Stimulated activated CD4-positive, alpha-beta T cell treated with anti-CD3 and anti-CD28 coated beads, Interleukin-15, amount 100 ng/mL, for 1 hour (primary cell): ENCODE measurements around the gene RNASE8.
"Not testable (repeated sequence)": the region's sequence is repeated elsewhere in the genome, so short reads cannot be mapped to it uniquely, and the experiment has no call there.

Experiments
- DNase-seq, 2 donors: peaks; one replicate each; pipeline ENCODE4 v3.0.0-alpha.2; 2020; ENCODE audit warnings: low read depth in 1 of 2, low spot score in 1 of 2

RNASE8 gene, protein sequence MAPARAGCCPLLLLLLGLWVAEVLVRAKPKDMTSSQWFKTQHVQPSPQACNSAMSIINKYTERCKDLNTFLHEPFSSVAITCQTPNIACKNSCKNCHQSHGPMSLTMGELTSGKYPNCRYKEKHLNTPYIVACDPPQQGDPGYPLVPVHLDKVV

DNA sequence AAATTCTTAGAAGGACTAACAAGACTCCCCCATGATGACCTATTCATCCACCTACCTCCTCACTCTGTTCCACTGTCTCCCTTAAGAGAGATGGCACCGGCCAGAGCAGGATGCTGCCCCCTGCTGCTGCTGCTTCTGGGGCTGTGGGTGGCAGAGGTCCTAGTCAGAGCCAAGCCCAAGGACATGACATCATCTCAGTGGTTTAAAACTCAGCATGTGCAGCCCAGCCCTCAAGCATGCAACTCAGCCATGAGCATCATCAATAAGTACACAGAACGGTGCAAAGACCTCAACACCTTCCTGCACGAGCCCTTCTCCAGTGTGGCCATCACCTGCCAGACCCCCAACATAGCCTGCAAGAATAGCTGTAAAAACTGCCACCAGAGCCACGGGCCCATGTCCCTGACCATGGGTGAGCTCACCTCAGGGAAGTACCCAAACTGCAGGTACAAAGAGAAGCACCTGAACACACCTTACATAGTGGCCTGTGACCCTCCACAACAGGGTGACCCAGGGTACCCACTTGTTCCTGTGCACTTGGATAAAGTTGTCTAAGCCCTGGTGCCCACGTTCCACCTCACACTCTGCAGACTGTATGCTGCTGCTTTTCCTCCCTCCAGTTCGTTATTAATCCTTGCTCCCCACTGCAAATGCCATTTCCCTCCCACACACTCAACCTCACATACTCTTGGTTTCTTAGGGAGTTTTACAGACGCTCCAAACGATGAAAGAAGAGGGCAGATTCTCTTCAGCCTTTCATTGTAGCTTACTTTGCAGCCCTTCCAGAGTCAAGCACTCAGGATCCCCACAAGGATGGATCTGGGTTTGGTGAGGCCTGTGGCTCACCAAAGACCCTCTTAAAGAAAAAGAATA, at the start of gene RNASE8:
Gene RNASE8, plus strand, starts transcription at position 20 of the 873 bp plus-strand sequence. Its CDS starts 71 bp downstream, at position 91.
- no peak for DNase-seq

DNA sequence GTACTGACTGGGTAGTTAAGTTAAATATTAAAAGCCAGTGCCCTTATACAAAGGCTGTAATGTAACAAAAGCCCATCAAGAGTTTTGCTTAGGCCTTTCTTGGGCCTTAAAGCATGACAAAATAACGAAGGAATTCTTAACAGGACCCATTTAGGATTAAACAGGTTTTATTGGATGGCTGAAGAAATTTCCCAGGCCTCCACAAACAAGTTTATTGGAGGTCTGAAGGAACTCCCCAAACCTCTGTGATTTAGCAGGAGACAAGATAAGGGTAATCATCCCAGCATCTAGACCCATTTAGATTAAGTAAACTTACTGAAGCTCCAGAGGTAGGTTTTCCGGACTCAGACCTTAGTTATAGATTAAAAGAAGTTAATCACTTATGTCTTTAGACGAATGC, 47.9 kb upstream of the RNASE8 start:
- DNase-seq, result not testable (repeated sequence)

DNA sequence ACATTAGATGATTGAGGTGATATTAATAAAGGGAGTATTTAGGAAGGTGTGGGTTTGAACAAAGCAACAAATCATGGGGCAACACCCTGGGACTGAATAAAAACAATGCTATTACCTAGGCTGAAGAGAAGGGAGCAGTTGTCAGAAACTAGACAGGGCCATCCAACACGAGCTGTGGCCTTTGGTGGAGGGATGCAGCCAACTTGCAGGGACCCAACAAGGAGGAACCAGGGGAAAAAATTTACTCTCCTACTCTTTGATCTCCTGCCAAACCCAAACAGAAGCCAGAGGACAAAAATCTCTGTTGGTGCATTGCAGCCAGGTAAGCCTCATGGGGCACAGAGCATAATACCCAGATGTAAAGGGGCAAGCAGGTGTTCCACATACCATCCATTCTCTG, 46.5 kb upstream of the RNASE8 start:
- DNase-seq, result no peak

DNA sequence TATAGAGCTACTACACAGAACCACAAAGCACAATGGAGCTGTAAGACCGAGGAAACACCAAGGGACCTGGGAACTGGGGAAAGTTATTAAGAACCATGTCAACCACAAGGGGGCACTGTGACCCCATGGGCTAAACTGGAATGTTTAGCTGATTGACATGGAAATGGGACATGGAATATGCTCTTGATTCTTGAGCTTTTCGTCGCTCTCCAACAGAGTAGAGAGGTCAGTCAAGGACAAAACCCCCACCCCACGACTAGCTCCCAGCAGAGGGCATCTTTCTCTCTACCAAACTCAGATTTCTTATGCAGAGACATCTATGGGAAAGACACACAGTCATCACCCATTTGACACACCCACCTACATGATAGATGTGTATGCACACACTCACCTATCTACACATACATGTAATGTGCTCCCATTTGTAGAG, 42.8 kb upstream of the RNASE8 start:
- peak; percentile 55 to 60 for DNase-seq

GRCh38 chr14:21015312-21015711, 42.3 kb upstream of the RNASE8 start:
- DNase-seq, result no peak

GRCh38 chr14:21016413-21017190, 41.0 kb upstream of the RNASE8 start:
- DNase-seq, result no peak

DNA sequence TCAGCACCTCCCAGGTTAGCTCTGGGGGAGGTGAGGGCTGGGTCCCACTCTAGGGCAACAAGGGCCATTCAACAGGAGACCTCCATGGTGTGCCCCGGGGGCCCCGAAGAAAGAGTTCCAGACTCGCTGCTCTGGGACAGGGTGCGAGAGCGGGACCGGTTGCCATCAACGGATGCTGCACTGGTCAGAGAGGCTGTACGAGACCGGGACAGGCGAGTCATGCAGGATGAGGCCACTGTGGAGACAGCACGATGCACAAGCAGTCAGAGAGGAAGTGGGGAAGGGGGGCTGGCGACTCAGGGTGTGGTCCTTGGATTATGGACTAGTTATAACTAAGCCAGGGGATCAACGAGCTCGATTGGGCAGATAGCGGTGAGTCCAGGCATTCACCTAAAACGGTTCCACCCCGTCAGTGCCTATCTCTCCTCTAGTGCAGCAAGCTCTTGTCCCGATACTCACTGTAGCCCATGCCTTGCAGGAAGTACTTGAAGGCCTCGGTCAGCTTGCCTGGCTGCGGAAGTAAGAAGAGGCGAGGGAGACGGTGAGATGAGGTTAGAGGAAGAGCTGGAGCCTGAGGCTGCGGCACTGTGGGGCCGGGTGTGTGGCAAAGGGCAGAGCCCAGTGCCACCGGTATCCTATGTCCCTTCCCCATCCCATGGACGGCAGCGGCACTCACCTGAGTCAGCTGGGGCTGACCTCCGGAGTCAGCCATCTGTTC, 39.9 kb upstream of the RNASE8 start:
- no peak for DNase-seq

- DNase-seq, result no peak
Measured at GRCh38 chr14:21018286-21018685, 39.3 kb upstream of the RNASE8 start.

GRCh38 chr14:21018781-21019180, 38.8 kb upstream of the RNASE8 start:
- DNase-seq, result no peak

- DNase-seq, result no peak
Measured at GRCh38 chr14:21019366-21019765, 38.3 kb upstream of the RNASE8 start.

- no peak for DNase-seq
Measured at GRCh38 chr14:21020977-21021545, 36.6 kb upstream of the RNASE8 start.

DNA sequence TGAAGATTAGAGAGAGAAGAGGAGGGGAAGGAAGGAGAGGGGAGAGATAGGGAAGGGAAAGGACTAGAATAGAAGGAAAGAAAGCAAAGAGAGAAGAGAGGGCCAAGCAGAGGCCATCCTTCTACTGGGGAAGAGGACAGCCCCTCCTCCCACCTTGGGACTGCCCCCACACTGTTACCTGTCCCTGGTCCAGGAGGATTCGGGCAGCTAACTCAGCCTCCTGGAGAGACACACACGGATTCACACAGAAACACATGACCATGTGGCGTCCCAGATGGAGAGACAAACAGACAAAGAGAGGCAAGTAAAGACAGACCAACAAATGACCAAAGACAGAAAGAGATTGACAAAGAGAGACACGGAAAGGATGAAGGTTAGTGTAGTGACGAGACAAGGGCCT, 34.9 kb upstream of the RNASE8 start:
- DNase-seq, result no peak

DNA sequence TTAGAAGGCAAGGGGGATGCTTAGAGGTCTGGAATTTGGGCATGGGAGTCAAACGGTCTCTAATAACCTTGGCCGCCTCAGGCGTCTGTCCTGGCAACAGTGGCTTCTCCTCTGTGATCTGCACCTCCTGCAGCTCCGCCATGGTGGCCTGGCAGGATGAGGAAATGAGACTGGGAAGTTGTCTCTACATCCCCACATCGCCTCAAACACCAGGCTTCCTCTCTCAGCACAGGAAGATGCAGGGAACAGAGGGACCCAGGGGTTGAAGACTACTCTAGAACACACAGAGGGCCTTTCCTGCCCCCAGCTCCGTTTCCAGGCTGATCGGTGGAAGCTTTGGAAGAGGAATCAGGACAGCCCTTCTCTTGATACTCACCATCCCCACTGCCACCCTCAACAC, 34.4 kb upstream of the RNASE8 start:
- no peak for DNase-seq

- no peak for DNase-seq
Measured at GRCh38 chr14:21023817-21024584, 33.6 kb upstream of the RNASE8 start.

DNA sequence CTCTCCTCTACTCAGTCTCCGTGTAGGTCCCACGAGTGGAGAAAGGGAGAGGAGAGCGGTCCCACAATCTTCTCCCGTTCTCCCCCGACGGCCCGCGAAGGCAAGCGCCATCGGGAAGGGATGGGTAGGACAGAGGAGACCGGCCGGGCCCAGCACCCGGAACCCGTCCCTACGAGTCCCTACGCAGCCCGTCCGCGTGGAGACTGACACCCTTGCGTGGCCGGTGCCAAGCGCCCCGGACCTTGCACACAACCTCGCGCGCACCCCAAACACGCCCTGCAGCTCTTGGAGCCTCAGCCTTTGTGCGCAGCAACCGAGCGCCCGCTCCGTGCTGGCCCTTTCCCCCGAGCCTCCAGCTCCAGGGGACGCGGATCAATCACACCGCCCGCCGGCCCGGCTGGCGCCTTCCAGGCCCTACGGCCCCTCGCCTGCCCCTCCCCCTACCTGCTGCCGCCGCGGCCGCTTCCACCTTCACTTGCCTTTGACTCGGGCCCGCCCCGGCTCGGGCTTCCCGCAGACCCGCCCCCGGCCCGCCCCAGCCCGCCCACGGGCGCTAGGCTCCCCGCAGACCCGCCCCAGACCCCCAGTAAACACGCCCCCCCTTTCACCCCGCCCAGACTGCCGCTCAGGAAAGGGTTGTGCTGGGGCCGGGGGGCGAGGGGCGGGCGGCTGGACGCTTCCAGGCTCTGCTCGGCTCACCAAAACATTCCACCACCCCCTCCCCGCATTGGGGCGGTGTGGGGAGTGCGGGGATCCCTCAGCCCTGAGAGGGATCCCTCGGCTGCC, 32.8 kb upstream of the RNASE8 start, which contains the start of gene NDRG2:
Gene NDRG2, minus strand, starts transcription at position 477 of the 786 bp plus-strand sequence. CDS start 1,746 bp downstream, outside the sequence.
- peak; percentile 53 to 57 for DNase-seq

- no peak for DNase-seq
Measured at GRCh38 chr14:21025371-21026273, 32.0 kb upstream of the RNASE8 start.

DNA sequence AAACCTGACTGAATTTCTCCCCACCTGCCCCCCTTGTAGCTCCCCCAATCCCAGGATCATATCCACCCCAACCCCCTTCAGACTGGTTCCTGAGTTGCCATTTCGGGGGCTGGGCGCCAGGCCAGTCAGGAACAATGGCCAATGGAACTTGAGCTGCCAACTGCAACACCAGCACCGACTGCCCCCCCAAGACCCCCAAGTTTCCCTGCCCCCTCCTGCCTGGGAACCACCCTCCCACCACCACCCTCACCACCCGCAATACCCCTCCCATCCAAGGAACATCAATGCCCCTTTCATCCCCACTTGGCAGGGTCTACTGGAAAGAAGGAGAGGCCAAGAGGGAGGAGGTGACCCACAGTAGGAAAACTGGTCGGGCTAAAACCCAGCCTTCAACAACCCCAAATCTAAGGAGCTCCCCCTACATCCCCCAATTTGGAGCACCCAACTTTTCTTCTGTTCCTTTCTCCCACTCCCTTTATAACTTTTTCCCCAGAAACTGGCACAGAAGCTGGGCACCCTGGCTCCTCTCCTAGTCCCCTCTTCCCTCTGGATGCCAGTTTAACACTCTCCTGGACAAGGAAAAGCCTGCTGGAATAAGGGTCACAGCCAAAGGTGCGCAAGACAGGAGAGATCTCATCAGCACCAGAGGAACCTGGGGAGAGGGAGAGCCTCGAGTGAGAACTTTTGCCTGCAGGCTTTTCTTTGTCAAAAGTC, 31.2 kb upstream of the RNASE8 start:
- no peak for DNase-seq

DNA sequence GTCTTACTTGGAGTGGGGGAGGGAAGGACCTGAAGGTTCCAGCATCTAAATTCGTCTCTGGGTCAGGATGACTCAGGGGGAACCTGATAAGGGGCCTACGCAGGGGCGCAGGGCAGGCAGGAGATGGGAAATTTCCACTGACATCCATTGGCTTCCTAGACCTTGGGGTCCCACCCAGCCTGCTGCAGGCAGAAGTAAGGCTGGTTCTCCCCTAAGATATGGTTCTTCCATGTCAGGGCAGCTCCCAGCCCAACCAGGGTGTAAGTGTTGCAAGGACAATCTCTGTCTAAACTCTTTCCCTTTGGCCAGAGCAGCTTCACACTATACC, 30.7 kb upstream of the RNASE8 start:
- DNase-seq, result no peak
